Measurements from ENCODE around the gene GNB1. TPM values are rescaled to one million over a fixed set of nuclear protein-coding genes. Genes with fewer than 3 reads are reported as not detected.

GNB1 gene
- total RNA-seq, 4 donors from 2014 or later = 150 to 191 (median 159) TPM

DNA sequence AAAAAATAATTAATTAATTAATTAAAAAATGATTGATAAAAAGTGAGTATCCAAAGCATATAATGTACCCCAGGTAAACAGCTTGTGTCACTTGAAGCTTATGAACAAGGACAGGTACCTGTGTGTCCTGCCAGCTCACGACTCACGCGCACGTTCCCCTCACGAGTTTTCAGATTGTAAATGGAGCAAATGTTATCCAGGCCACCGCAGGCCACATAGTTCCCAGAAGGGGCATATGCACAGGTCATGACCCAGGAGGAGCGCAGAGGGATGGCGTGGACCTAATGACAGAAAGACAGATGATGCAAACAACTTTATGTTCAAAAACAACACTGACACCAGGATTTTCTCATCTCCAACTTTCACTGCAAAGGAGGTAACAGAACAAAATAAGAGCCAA lies 86.6 kb downstream of the GNB1 start:
- DNase-seq (ENCODE audit: low spot score in 2 of 2) = no peak
- H3K27me3 ChIP-seq = no peaks in the 10 kb centered on the region
- peaks cover 0 to 17% (median 0%) of the 10 kb centered on the region in 4 donors for H3K4me1 ChIP-seq
- no peak for TF ChIP-seq EP300 (IDR thresholded peaks at IDR 0.05)
- TF ChIP-seq POLR2A (IDR thresholded peaks at IDR 0.05) = no peak
- TF ChIP-seq, protein P1, sequence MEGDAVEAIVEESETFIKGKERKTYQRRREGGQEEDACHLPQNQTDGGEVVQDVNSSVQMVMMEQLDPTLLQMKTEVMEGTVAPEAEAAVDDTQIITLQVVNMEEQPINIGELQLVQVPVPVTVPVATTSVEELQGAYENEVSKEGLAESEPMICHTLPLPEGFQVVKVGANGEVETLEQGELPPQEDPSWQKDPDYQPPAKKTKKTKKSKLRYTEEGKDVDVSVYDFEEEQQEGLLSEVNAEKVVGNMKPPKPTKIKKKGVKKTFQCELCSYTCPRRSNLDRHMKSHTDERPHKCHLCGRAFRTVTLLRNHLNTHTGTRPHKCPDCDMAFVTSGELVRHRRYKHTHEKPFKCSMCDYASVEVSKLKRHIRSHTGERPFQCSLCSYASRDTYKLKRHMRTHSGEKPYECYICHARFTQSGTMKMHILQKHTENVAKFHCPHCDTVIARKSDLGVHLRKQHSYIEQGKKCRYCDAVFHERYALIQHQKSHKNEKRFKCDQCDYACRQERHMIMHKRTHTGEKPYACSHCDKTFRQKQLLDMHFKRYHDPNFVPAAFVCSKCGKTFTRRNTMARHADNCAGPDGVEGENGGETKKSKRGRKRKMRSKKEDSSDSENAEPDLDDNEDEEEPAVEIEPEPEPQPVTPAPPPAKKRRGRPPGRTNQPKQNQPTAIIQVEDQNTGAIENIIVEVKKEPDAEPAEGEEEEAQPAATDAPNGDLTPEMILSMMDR (IDR thresholded peaks at IDR 0.05) = no peak
- H3K9me3 ChIP-seq = no peaks in the 10 kb centered on the region
- WGBS, 2 donors = 93 to 95% methylated on average over 8 of the region's 8 CpGs
- no peak overlapping the region for H3K4me3 ChIP-seq
- peaks cover 0 to 86% (median 17%) of the 10 kb centered on the region in 3 donors for H3K36me3 ChIP-seq
- no peak overlapping the region for H3K27ac ChIP-seq

DNA sequence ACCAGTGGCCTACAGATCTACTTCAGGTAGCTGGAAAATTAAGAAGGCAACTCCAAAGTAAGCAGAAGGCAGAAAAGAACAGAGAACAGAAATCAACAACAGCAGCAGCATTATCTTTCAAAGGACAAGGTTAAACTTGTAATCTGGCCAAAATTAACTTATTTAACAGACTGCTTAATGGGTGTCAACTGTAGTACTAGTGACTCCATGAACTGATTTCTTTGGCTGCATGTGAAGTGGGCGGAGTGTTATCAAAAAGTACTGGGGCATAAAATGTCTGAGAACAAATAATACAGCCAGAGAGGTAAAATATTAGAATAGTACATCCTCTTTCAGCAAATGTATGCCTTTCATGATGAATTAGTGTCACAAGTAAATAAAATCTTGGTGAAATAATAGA lies 88.0 kb downstream of the GNB1 start:
- no peak for DNase-seq (ENCODE audit: low spot score in 2 of 2)
- Histone ChIP-seq H3K4me1 (peaks cover 0 to 17% (median 0%) of the 10 kb centered on the region in 4 donors), H3K27ac (no peak overlapping the region), H3K4me3 (no peak overlapping the region), H3K36me3 (peaks cover 0 to 83% (median 17%) of the 10 kb centered on the region in 3 donors), H3K9me3 (no peaks in the 10 kb centered on the region), H3K27me3 (no peaks in the 10 kb centered on the region)
- no peak for TF ChIP-seq EP300 (IDR thresholded peaks at IDR 0.05)
- TF ChIP-seq, protein P1 (IDR thresholded peaks at IDR 0.05) = no peak
- TF ChIP-seq POLR2A (IDR thresholded peaks at IDR 0.05) = no peak
- 95 to 100% methylated on average over 1 of the region's 1 CpG for WGBS, 2 donors

GRCh38 chr1:1799716-1800115 lies 91.2 kb downstream of the GNB1 start:
- Histone ChIP-seq H3K36me3 (peaks cover 0 to 85% (median 9%) of the 10 kb centered on the region in 3 donors), H3K4me1 (peaks cover 0 to 22% (median 0%) of the 10 kb centered on the region in 4 donors), H3K27me3 (no peaks in the 10 kb centered on the region), H3K4me3 (no peak overlapping the region), H3K9me3 (no peaks in the 10 kb centered on the region), H3K27ac (no peak overlapping the region)
- no peak for DNase-seq (ENCODE audit: low spot score in 2 of 2)
- TF ChIP-seq, protein P1 (IDR thresholded peaks at IDR 0.05) = no peak
- TF ChIP-seq EP300 (IDR thresholded peaks at IDR 0.05) (no peak), POLR2A (IDR thresholded peaks at IDR 0.05) (no peak)
- 80 to 89% methylated on average over 5 of the region's 5 CpGs for WGBS, 2 donors

GRCh38 chr1:1797731-1798341 lies 93.1 kb downstream of the GNB1 start:
- Histone ChIP-seq H3K4me3 (no peak overlapping the region), H3K27ac (no peak overlapping the region), H3K27me3 (no peaks in the 10 kb centered on the region), H3K36me3 (peaks cover 0 to 85% (median 3%) of the 10 kb centered on the region in 3 donors), H3K9me3 (no peaks in the 10 kb centered on the region), H3K4me1 (peaks cover 0 to 22% (median 0%) of the 10 kb centered on the region in 4 donors)
- no peak for DNase-seq (ENCODE audit: low spot score in 2 of 2)
- WGBS, 2 donors = 92 to 93% methylated on average over 11 of the region's 11 CpGs
- TF ChIP-seq EP300 (IDR thresholded peaks at IDR 0.05) = no peak
- TF ChIP-seq, protein P1 (IDR thresholded peaks at IDR 0.05) = no peak
- TF ChIP-seq POLR2A (IDR thresholded peaks at IDR 0.05) = no peak

DNA sequence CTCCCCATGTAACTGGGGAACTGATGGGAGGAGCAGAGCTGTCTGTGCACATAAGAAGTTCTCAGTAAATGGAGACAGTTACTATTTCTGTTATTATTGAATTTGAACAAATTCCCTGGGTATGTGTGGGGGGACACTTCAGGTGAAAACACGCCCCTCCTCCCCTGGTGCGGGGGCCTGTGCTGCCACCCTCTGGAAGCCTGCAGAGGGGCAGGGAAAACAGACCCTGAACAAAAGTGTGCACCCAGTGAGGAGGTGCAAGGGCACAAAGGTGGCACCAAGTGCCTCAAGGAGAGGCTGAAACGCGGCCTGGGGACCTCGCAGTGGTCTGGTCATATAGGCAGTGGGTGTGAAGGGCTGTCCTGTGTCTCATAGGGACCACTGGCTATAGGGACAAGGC lies 94.4 kb downstream of the GNB1 start:
- Histone ChIP-seq H3K27me3 (no peaks in the 10 kb centered on the region), H3K4me1 (peaks cover 0 to 18% (median 0%) of the 10 kb centered on the region in 4 donors), H3K27ac (no peak overlapping the region), H3K4me3 (no peak overlapping the region), H3K36me3 (peaks cover 0 to 85% (median 12%) of the 10 kb centered on the region in 3 donors), H3K9me3 (no peaks in the 10 kb centered on the region)
- no peak for DNase-seq (ENCODE audit: low spot score in 2 of 2)
- TF ChIP-seq POLR2A (IDR thresholded peaks at IDR 0.05) = no peak
- TF ChIP-seq, protein P1 (IDR thresholded peaks at IDR 0.05) = no peak
- no peak for TF ChIP-seq EP300 (IDR thresholded peaks at IDR 0.05)
- 91% methylated on average over 5 of the region's 5 CpGs for WGBS, 2 donors

Measured in tibial nerve (tissue), 4 donors.